Effector CD8-positive, alpha-beta T cell (primary cell): Measurements from ENCODE around the gene MRPL54.

Experiments
- DNase-seq: peaks from one replicate; lab custom pipeline; 2025; lab: John Stamatoyannopoulos, UW

Gene MRPL54

GRCh38 chr19:3769494-3769893 is 7.0 kb downstream of the MRPL54 start:
- no peak for DNase-seq

GRCh38 chr19:3770136-3770999 is 7.9 kb downstream of the MRPL54 start:
- no peak for DNase-seq

- DNase-seq, result no peak
Measured at GRCh38 chr19:3771000-3771905, 8.8 kb downstream of the MRPL54 start.

GRCh38 chr19:3771906-3772455 is 9.5 kb downstream of the MRPL54 start, which contains the start of gene RAX2:
RAX2 (minus strand) TSS chr19:3772228; CDS start chr19:3771742, 486 bp downstream.
- no peak for DNase-seq

- DNase-seq, result no peak
Measured at GRCh38 chr19:3773814-3774515, 11.5 kb downstream of the MRPL54 start.

GRCh38 chr19:3774621-3775373 is 12.3 kb downstream of the MRPL54 start:
- DNase-seq, result no peak

GRCh38 chr19:3775374-3775711 is 12.9 kb downstream of the MRPL54 start:
- no peak for DNase-seq

- DNase-seq, result no peak
Measured at GRCh38 chr19:3775831-3776230, 13.3 kb downstream of the MRPL54 start.

GRCh38 chr19:3776479-3777040 is 14.1 kb downstream of the MRPL54 start:
- DNase-seq, result no peak

- no peak for DNase-seq
Measured at GRCh38 chr19:3778104-3778867, 15.8 kb downstream of the MRPL54 start.

GRCh38 chr19:3778899-3779723 is 16.6 kb downstream of the MRPL54 start:
- DNase-seq, result no peak

GRCh38 chr19:3780786-3781304 is 18.4 kb downstream of the MRPL54 start:
- DNase-seq, result no peak

GRCh38 chr19:3781603-3782002 is 19.1 kb downstream of the MRPL54 start:
- DNase-seq, result no peak

- no peak for DNase-seq
Measured at GRCh38 chr19:3782330-3782729, 19.8 kb downstream of the MRPL54 start.

GRCh38 chr19:3782903-3783302 is 20.4 kb downstream of the MRPL54 start:
- no peak for DNase-seq

- DNase-seq, result no peak
Measured at GRCh38 chr19:3783660-3784584, 21.4 kb downstream of the MRPL54 start.

GRCh38 chr19:3784607-3785450 is 22.3 kb downstream of the MRPL54 start:
- DNase-seq, result no peak
